HEK293T (cell line): Measurements from ENCODE around the gene SLC8A1.

Source experiments
- CTCF ChIA-PET: fragments of 350-600 bp; formaldehyde crosslinking; extraction: SDS; loops from one replicate; lab custom pipeline; 2021; ENCODE audit warnings: antibody characterized with exemption, inconsistent platforms; lab: Yijun Ruan, JAX
- POLR2A ChIA-PET: fragments of 350-600 bp; formaldehyde crosslinking; extraction: SDS; loops from one replicate; lab custom pipeline; 2020; ENCODE audit warnings: antibody characterized with exemption, inconsistent platforms; lab: Yijun Ruan, JAX
- DNase-seq: peaks from one replicate; pipeline ENCODE4 v3.0.0; 2012; ENCODE audit warnings: mixed read lengths; ENCODE audit errors: extremely low spot score
- ARNT ChIP-seq: fragments of 450-650 bp; IDR thresholded peaks from 2 replicates; pipeline ENCODE4 v1.6.1; 2017; ENCODE audit warnings: mild to moderate bottlenecking
- BHLHE40 ChIP-seq: fragments of 450-650 bp; IDR thresholded peaks from 2 replicates; pipeline ENCODE4 v1.6.1; 2016; ENCODE audit warnings: mild to moderate bottlenecking, moderate library complexity, borderline replicate concordance
- CTBP1 ChIP-seq: fragments of 450-650 bp; IDR thresholded peaks from 2 replicates; pipeline ENCODE4 v1.6.1; 2016; ENCODE audit warnings: borderline replicate concordance
- ELF4 ChIP-seq: fragments of 450-650 bp; IDR thresholded peaks from 2 replicates; pipeline ENCODE4 v1.6.1; 2017; ENCODE audit warnings: antibody characterized with exemption
- FOXA1 ChIP-seq: fragments of 450-650 bp; IDR thresholded peaks from 2 replicates; pipeline ENCODE4 v1.6.1; 2016; ENCODE audit warnings: mild to moderate bottlenecking
- FOXK2 ChIP-seq: fragments of 450-650 bp; IDR thresholded peaks from 2 replicates; pipeline ENCODE4 v1.6.1; 2016; ENCODE audit warnings: mild to moderate bottlenecking
- FOXM1 ChIP-seq: fragments of 450-650 bp; IDR thresholded peaks from 2 replicates; pipeline ENCODE4 v1.6.1; 2017; ENCODE audit warnings: mild to moderate bottlenecking, borderline replicate concordance
- HDGF ChIP-seq: fragments of 450-650 bp; IDR thresholded peaks from 2 replicates; pipeline ENCODE4 v1.6.1; 2017; ENCODE audit warnings: antibody characterized with exemption, borderline replicate concordance
- L3MBTL2 ChIP-seq: fragments of 450-650 bp; conservative IDR thresholded peaks from 2 replicates; pipeline ENCODE4 v1.6.1; 2016; ENCODE audit warnings: mild to moderate bottlenecking
- LEF1 ChIP-seq: fragments of 450-650 bp; IDR thresholded peaks from 2 replicates; pipeline ENCODE4 v1.6.1; 2017; ENCODE audit warnings: mild to moderate bottlenecking, borderline replicate concordance
- NFRKB ChIP-seq: fragments of 450-650 bp; IDR thresholded peaks from 2 replicates; pipeline ENCODE4 v1.6.1; 2016; ENCODE audit warnings: mild to moderate bottlenecking, moderate library complexity
- SP1 ChIP-seq: fragments of 450-650 bp; IDR thresholded peaks from 2 replicates; pipeline ENCODE4 v1.6.1; 2017
- SUZ12 ChIP-seq: fragments of 450-650 bp; IDR thresholded peaks from 2 replicates; pipeline ENCODE4 v1.6.1; 2016; ENCODE audit warnings: mild to moderate bottlenecking
- TARDBP ChIP-seq: fragments of 450-650 bp; IDR thresholded peaks from 2 replicates; pipeline ENCODE4 v1.6.1; 2016
- ZNF384 ChIP-seq: fragments of 450-650 bp; IDR thresholded peaks from 2 replicates; pipeline ENCODE4 v1.6.1; 2016
- TF ChIP-seq, protein P1 (sequence below): fragments of 450-650 bp; IDR thresholded peaks from 2 replicates; pipeline ENCODE4 v1.6.1; 2016

SLC8A1 gene

DNA sequence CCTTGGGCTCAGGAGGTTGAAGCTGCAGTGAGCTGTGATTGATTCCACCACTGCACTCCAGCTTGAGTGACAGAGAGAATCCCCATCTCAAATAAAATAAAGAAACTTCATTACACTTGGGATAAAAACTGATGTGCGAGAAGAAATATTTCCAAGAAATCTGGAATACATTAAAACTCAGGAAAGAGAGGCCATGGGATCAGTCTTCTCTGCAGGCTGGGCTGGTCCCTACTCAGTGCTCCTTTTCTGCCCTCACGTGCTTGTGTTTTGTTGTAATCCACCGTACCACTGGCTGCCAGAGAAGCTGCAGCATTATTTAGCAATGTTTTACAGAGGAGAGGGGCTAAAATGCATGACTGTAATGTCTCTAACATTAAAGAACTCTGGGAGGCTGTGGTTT, 282.0 kb downstream of the SLC8A1 start:
- TF ChIP-seq NFRKB (no peak), CTBP1 (no peak), FOXK2 (no peak), TARDBP (no peak), SUZ12 (no peak), ELF4 (no peak), L3MBTL2 (no peak), ARNT (no peak)
- ChIA-PET CTCF (no interaction called here), POLR2A (no interaction called here)
- no peak for DNase-seq

DNA sequence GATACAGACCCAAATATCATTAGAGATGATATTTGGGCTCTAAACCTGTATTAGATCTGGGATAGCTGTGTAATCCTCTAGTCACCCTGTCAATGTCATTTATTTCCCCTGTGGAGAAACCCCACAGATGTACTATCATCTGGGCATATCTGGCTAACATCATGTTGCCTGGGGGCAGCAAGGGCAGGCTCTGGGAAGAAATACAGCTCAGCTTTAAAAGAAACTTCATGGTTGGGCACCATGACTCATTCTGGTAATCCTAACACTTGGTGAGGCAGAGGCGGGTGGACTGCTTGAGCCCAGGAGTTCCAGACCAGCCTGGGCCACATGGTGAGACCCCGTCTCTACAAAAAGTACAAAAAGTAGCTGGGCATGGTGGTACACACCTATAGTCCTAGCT, 282.5 kb downstream of the SLC8A1 start:
- ChIA-PET POLR2A (no interaction called here), CTCF (no interaction called here)
- DNase-seq, result no peak
- no peak for TF ChIP-seq FOXA1
- no peak for TF ChIP-seq TARDBP
- no peak for TF ChIP-seq FOXK2
- TF ChIP-seq LEF1, result no peak
- TF ChIP-seq FOXM1, result no peak
- no peak for TF ChIP-seq L3MBTL2
- TF ChIP-seq NFRKB, result no peak
- TF ChIP-seq ARNT, result no peak
- no peak for TF ChIP-seq ZNF384
- TF ChIP-seq, protein P1, sequence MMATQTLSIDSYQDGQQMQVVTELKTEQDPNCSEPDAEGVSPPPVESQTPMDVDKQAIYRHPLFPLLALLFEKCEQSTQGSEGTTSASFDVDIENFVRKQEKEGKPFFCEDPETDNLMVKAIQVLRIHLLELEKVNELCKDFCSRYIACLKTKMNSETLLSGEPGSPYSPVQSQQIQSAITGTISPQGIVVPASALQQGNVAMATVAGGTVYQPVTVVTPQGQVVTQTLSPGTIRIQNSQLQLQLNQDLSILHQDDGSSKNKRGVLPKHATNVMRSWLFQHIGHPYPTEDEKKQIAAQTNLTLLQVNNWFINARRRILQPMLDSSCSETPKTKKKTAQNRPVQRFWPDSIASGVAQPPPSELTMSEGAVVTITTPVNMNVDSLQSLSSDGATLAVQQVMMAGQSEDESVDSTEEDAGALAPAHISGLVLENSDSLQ, result no peak
- TF ChIP-seq SUZ12, result no peak
- TF ChIP-seq SP1, result no peak

DNA sequence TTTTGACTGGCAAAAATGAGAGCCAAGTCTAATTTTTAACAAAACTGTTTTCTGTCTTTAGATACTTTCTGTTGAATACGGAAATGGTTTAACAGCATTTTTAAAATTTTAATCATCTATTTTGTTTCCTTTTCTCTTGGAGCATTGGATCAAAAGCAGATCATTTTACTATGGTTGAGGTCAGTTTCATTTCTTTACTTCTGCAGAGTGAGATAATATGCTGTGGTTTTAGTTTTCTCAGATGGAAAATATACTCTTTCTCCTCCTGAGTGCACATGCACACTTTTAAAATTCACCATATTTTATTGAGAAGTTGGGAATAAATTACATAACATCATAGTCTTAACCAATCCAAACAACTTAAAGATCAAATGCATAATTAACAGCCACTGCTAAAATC, 283.3 kb downstream of the SLC8A1 start:
- CTCF ChIA-PET, result no interaction called here
- POLR2A ChIA-PET, result no interaction called here
- TF ChIP-seq FOXK2, result no peak
- TF ChIP-seq FOXA1, result no peak
- TF ChIP-seq TARDBP, result no peak
- TF ChIP-seq NFRKB, result no peak
- no peak for TF ChIP-seq SP1
- TF ChIP-seq, protein P1, result no peak
- TF ChIP-seq BHLHE40, result no peak
- TF ChIP-seq ZNF384, result no peak
- TF ChIP-seq LEF1, result no peak
- DNase-seq, result no peak

DNA sequence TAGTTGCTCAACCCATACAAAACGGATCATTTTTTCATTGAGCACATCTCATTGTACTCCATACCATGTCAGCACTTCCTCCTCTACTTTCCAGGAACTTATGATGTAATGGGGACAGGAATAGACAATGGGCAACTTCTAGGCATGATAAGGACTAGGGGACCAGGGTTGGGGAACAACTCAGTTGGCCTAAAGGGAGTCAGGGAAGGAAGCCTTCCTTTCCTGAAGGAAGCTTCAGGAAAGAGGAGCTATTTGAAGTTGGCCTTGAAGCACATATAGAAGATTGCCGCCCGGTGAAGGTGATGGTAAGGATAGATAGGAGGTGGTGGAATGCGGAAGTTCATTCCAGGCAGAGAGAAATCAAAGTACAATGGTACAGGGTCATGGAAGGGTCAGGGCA, 283.9 kb downstream of the SLC8A1 start:
- POLR2A ChIA-PET, result no interaction called here

GRCh38 chr2:40166006-40166405, 285.9 kb downstream of the SLC8A1 start:
- CTCF ChIA-PET, result no interaction called here
- no peak for TF ChIP-seq SUZ12
- no peak for TF ChIP-seq FOXM1
- TF ChIP-seq L3MBTL2, result no peak
- no peak for DNase-seq
- POLR2A ChIA-PET, result no interaction called here

More for the DNA sequence above, 283.9 kb downstream of the SLC8A1 start:
- no peak for TF ChIP-seq HDGF
- TF ChIP-seq TARDBP, result no peak
- TF ChIP-seq L3MBTL2, result no peak
- no peak for TF ChIP-seq CTBP1
- TF ChIP-seq ZNF384, result no peak
- TF ChIP-seq FOXA1, result no peak
- TF ChIP-seq, protein P1, result no peak
- no peak for TF ChIP-seq SUZ12
- TF ChIP-seq NFRKB, result no peak
- no peak for TF ChIP-seq FOXK2
- no peak for TF ChIP-seq FOXM1
- TF ChIP-seq LEF1, result no peak
- TF ChIP-seq ELF4, result no peak
- TF ChIP-seq BHLHE40, result no peak
- CTCF ChIA-PET, result no interaction called here
- no peak for DNase-seq

GRCh38 chr2:40165509-40165844, 286.4 kb downstream of the SLC8A1 start:
- TF ChIP-seq L3MBTL2 (no peak), NFRKB (no peak), CTBP1 (no peak), LEF1 (no peak), ARNT (no peak), TARDBP (no peak)
- POLR2A ChIA-PET, result no interaction called here
- CTCF ChIA-PET, result no interaction called here
- no peak for DNase-seq

DNA sequence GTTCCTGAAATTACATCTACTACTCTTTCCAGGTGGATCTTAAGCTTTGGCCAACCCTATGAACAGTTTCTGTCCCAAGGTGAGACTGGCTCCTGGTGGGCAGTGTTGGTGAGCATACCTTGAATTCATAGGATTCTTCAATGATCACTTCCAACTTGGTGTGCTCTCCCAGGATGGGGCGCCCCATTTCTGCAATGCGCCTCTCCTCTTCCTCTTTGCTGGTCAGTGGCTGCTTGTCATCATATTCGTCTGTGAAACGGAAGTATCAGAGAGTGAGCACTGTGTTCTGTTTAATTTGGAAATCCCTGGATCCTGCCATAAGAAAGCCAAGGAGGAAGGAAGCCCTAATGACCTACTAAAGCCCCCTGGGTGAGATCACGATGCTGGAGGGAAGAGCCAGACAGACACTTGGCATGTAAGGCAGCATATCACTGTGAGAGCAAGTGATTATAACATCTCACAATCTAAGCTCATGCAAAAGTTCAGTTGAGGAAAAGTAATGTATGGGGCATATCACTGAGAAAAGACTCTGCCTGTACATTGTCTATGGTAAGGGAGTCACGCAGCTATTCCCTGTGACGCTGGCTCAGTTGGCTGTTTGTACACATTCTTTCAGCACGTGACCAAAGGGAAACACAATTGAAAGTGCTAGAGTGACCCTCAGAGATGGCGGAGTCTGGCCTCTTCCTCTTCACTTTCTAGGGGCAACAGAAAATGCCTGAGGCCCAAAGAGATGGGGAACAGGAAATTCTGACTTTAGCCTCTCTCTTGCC, 287.0 kb downstream of the SLC8A1 start:
- DNase-seq, result no peak
- TF ChIP-seq NFRKB, result no peak
- no peak for TF ChIP-seq FOXA1
- no peak for TF ChIP-seq ARNT
- TF ChIP-seq TARDBP, result no peak
- TF ChIP-seq CTBP1, result no peak
- TF ChIP-seq FOXM1, result no peak
- no peak for TF ChIP-seq SP1
- TF ChIP-seq FOXK2, result no peak
- no peak for TF ChIP-seq SUZ12
- no peak for TF ChIP-seq L3MBTL2
- no peak for TF ChIP-seq ZNF384
- TF ChIP-seq BHLHE40, result no peak
- ChIA-PET POLR2A (no interaction called here), CTCF (no interaction called here)
